ENCODE results near the gene CCDC146.
A peak's percentile ranks its signal among the peaks of the same experiment; 100 is the strongest.
"Not testable (repeated sequence)": the region's sequence is repeated elsewhere in the genome, so short reads cannot be mapped to it uniquely, and the experiment has no call there.

The CCDC146 gene

GRCh38 chr7:77254429-77254828, 132.0 kb downstream of the CCDC146 start:
- DNase-seq (ENCODE audit: low spot score in 2 of 2): no peak
- Mint-ChIP-seq H3K9me3 (no peaks in the 10 kb centered on the region), H3K27me3 (no peaks in the 10 kb centered on the region), H3K36me3 (no peaks in the 10 kb centered on the region), H3K4me1 (no peaks in the 10 kb centered on the region), H3K4me3 (no peak overlapping the region), H3K27ac (no peak overlapping the region)
- ATAC-seq (ENCODE audit: low read depth): no peak

- no peak overlapping the region for H3K4me3 Mint-ChIP-seq
- no peaks in the 10 kb centered on the region for H3K9me3 Mint-ChIP-seq
- DNase-seq (ENCODE audit: low spot score in 2 of 2) (no peak), ATAC-seq (ENCODE audit: low read depth) (no peak)
- no peaks in the 10 kb centered on the region for H3K27me3 Mint-ChIP-seq
- no peaks in the 10 kb centered on the region for H3K36me3 Mint-ChIP-seq
- H3K4me1 Mint-ChIP-seq: no peaks in the 10 kb centered on the region
- no peak overlapping the region for H3K27ac Mint-ChIP-seq
Measured at GRCh38 chr7:77254915-77255314, 132.5 kb downstream of the CCDC146 start.

- Mint-ChIP-seq H3K27me3 (no peaks in the 10 kb centered on the region), H3K4me1 (no peaks in the 10 kb centered on the region), H3K9me3 (no peaks in the 10 kb centered on the region), H3K27ac (no peak overlapping the region), H3K36me3 (no peaks in the 10 kb centered on the region), H3K4me3 (no peak overlapping the region)
- DNase-seq (ENCODE audit: low spot score in 2 of 2) (no peak), ATAC-seq (ENCODE audit: low read depth) (no peak)
Measured at GRCh38 chr7:77258014-77258413, 135.6 kb downstream of the CCDC146 start.

- ATAC-seq (ENCODE audit: low read depth): no peak
- H3K27ac Mint-ChIP-seq: no peak overlapping the region
- H3K4me1 Mint-ChIP-seq: no peaks in the 10 kb centered on the region
- H3K27me3 Mint-ChIP-seq: no peaks in the 10 kb centered on the region
- H3K9me3 Mint-ChIP-seq: no peaks in the 10 kb centered on the region
- H3K4me3 Mint-ChIP-seq: no peak overlapping the region
- DNase-seq (ENCODE audit: low spot score in 2 of 2): no peak
- H3K36me3 Mint-ChIP-seq: no peaks in the 10 kb centered on the region
Measured at GRCh38 chr7:77258593-77258992, 136.2 kb downstream of the CCDC146 start.

- Mint-ChIP-seq H3K27me3 (no peaks in the 10 kb centered on the region), H3K4me1 (peaks cover 9% of the 10 kb centered on the region), H3K36me3 (no peaks in the 10 kb centered on the region), H3K27ac (no peak overlapping the region), H3K4me3 (no peak overlapping the region), H3K9me3 (no peaks in the 10 kb centered on the region)
- ATAC-seq (ENCODE audit: low read depth) (no peak), DNase-seq (ENCODE audit: low spot score in 2 of 2) (no peak)
Measured at GRCh38 chr7:77262316-77262715, 139.9 kb downstream of the CCDC146 start.

- DNase-seq (ENCODE audit: low spot score in 2 of 2) (no peak), ATAC-seq (ENCODE audit: low read depth) (peak; percentile 35)
- Mint-ChIP-seq H3K27me3 (no peaks in the 10 kb centered on the region), H3K36me3 (no peaks in the 10 kb centered on the region), H3K27ac (peak overlapping the region; percentile 74), H3K4me1 (peaks cover 30% of the 10 kb centered on the region), H3K4me3 (no peak overlapping the region), H3K9me3 (no peaks in the 10 kb centered on the region)
Measured at GRCh38 chr7:77265666-77266065, 143.3 kb downstream of the CCDC146 start.

- H3K27me3 Mint-ChIP-seq: no peaks in the 10 kb centered on the region
- H3K4me3 Mint-ChIP-seq: no peak overlapping the region
- H3K27ac Mint-ChIP-seq: peak overlapping the region; percentile 74
- H3K4me1 Mint-ChIP-seq: peaks cover 32% of the 10 kb centered on the region
- no peak for ATAC-seq (ENCODE audit: low read depth)
- no peaks in the 10 kb centered on the region for H3K9me3 Mint-ChIP-seq
- DNase-seq (ENCODE audit: low spot score in 2 of 2): no peak
- H3K36me3 Mint-ChIP-seq: no peaks in the 10 kb centered on the region
Measured at GRCh38 chr7:77266291-77266794, 143.9 kb downstream of the CCDC146 start.

- H3K4me1 Mint-ChIP-seq: peaks cover 32% of the 10 kb centered on the region
- DNase-seq (ENCODE audit: low spot score in 2 of 2): peak in 1 of 2 donors; percentile 6
- no peaks in the 10 kb centered on the region for H3K27me3 Mint-ChIP-seq
- peak overlapping the region; percentile 46 for H3K27ac Mint-ChIP-seq
- no peaks in the 10 kb centered on the region for H3K36me3 Mint-ChIP-seq
- peak overlapping the region; percentile 74 for H3K4me3 Mint-ChIP-seq
- ATAC-seq (ENCODE audit: low read depth): peak; percentile 74
- H3K9me3 Mint-ChIP-seq: no peaks in the 10 kb centered on the region
Measured at GRCh38 chr7:77269360-77270093, 147.1 kb downstream of the CCDC146 start.

- Mint-ChIP-seq H3K36me3 (no peaks in the 10 kb centered on the region), H3K27ac (peak overlapping the region; percentile 46), H3K4me3 (peak overlapping the region; percentile 74), H3K27me3 (no peaks in the 10 kb centered on the region), H3K9me3 (no peaks in the 10 kb centered on the region), H3K4me1 (peaks cover 32% of the 10 kb centered on the region)
- DNase-seq (ENCODE audit: low spot score in 2 of 2) (no peak), ATAC-seq (ENCODE audit: low read depth) (no peak)
Measured at GRCh38 chr7:77270094-77270480, 147.7 kb downstream of the CCDC146 start.

- ATAC-seq (ENCODE audit: low read depth): no peak
- H3K4me3 Mint-ChIP-seq: no peak overlapping the region
- peaks cover 3% of the 10 kb centered on the region for H3K36me3 Mint-ChIP-seq
- no peak for DNase-seq (ENCODE audit: low spot score in 2 of 2)
- H3K27ac Mint-ChIP-seq: no peak overlapping the region
- H3K27me3 Mint-ChIP-seq: no peaks in the 10 kb centered on the region
- no peaks in the 10 kb centered on the region for H3K9me3 Mint-ChIP-seq
- H3K4me1 Mint-ChIP-seq: peaks cover 29% of the 10 kb centered on the region
Measured at GRCh38 chr7:77271766-77272165, 149.4 kb downstream of the CCDC146 start.

- DNase-seq (ENCODE audit: low spot score in 2 of 2); H3K27me3 Mint-ChIP-seq; H3K4me1 Mint-ChIP-seq; ATAC-seq (ENCODE audit: low read depth); H3K4me3 Mint-ChIP-seq; H3K27ac Mint-ChIP-seq; H3K9me3 Mint-ChIP-seq; H3K36me3 Mint-ChIP-seq: not testable (repeated sequence)
Measured at GRCh38 chr7:77275663-77276062, 153.2 kb downstream of the CCDC146 start.

- no peak overlapping the region for H3K4me3 Mint-ChIP-seq
- H3K9me3 Mint-ChIP-seq: no peaks in the 10 kb centered on the region
- H3K36me3 Mint-ChIP-seq: peaks cover 8% of the 10 kb centered on the region
- H3K27me3 Mint-ChIP-seq: no peaks in the 10 kb centered on the region
- DNase-seq (ENCODE audit: low spot score in 2 of 2): no peak
- ATAC-seq (ENCODE audit: low read depth): peak; percentile 62
- peaks cover 6% of the 10 kb centered on the region for H3K4me1 Mint-ChIP-seq
- H3K27ac Mint-ChIP-seq: no peak overlapping the region
Measured at GRCh38 chr7:77276120-77276519, 153.7 kb downstream of the CCDC146 start.

GRCh38 chr7:77281780-77282478, 159.5 kb downstream of the CCDC146 start:
- Mint-ChIP-seq H3K27ac (peak overlapping the region; percentile 26), H3K36me3 (peaks cover 12% of the 10 kb centered on the region), H3K9me3 (peaks cover 4% of the 10 kb centered on the region), H3K27me3 (no peaks in the 10 kb centered on the region), H3K4me1 (peaks cover 5% of the 10 kb centered on the region), H3K4me3 (no peak overlapping the region)
- DNase-seq (ENCODE audit: low spot score in 2 of 2): no peak
- ATAC-seq (ENCODE audit: low read depth): no peak

- Mint-ChIP-seq H3K4me3 (no peak overlapping the region), H3K9me3 (peaks cover 4% of the 10 kb centered on the region), H3K4me1 (peaks cover 5% of the 10 kb centered on the region), H3K36me3 (peaks cover 14% of the 10 kb centered on the region), H3K27me3 (no peaks in the 10 kb centered on the region), H3K27ac (no peak overlapping the region)
- no peak for ATAC-seq (ENCODE audit: low read depth)
- no peak for DNase-seq (ENCODE audit: low spot score in 2 of 2)
Measured at GRCh38 chr7:77282897-77283296, 160.5 kb downstream of the CCDC146 start.

All from memory B cell (primary cell).